ENCODE results near the gene COL28A1. TPM values are rescaled to one million over a fixed set of nuclear protein-coding genes. Genes with fewer than 3 reads are reported as not detected.

The COL28A1 gene
- total RNA-seq, 1 experiment from 2014 or later = 2.2 TPM

DNA sequence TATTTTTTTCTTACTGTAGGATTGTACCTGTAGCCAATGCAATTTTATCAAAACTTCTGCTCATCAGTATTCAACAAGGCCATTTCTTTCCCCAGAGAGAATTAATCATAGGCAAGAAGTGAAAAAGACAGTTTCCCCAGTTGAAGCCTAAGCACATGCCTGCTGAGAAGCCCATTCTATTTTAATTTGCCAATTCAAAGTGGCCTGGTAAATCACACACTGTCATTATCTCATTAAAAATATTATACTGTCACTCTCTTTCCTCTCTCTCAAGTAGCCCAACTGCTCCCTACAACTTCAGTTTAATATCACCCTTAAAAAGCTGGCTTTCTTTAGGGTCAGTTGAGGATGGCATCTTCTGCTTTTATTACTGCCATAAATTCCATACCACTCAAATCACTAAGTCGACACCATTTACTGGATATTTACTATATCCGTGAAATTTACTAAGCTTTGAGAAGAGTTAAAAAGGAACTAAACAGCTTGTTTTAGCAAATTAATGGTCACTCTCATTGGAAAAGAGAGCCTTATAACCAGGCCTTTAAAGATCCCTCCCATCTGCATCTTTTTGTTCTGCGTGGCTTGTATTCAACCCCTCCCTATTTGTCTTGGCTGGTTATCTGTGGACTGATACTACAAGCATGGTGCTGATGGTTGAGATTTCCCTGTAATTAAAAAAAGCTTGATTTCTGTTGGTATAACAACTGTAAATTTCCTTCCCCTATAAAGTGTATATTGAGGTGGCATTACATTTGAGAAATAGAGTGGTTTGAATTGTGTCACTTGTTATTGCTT lies 30.6 kb downstream of the COL28A1 start:
- Histone ChIP-seq H3K27me3 (ENCODE audit: insufficient read depth, low read depth) (no peaks in the 10 kb centered on the region), H3K36me3 (ENCODE audit: low read depth) (no peaks in the 10 kb centered on the region), H3K4me1 (replicated peaks; ENCODE audit: insufficient read depth) (no peaks in the 10 kb centered on the region), H4K20me1 (ENCODE audit: insufficient read depth) (no peaks in the 10 kb centered on the region), H3K9me2 (ENCODE audit: insufficient read depth) (no peaks in the 10 kb centered on the region; the same call in 1 of the 2 replicates), H2AFZ (no peak overlapping the region), H3F3A (ENCODE audit: insufficient read depth, low read depth) (no peaks in the 10 kb centered on the region), H3K79me2 (ENCODE audit: low read depth) (no peaks in the 10 kb centered on the region), H3K4me2 (no peak overlapping the region), H3K9me3 (ENCODE audit: insufficient read depth, low read depth) (peaks cover 6% of the 10 kb centered on the region; the same call in 1 of the 2 replicates), H3K4me3 (no peak overlapping the region), H3K27ac (no peak overlapping the region)
- BruUV-seq (replicated peaks) = no TSS peak
- DNase-seq = no peak
- intact Hi-C loops (cut with micrococcal nuclease; ENCODE audit: unreplicated experiment) = no loop called here
- ChIA-PET CTCF (interaction anchor here (0.5 kb wide), 1 partner anchor 932 kb away, joined by 5 read pairs; no protein-coding TSS in a partner anchor), POLR2A (ENCODE audit: unreplicated experiment) (interaction anchor here (0.6 kb wide), 1 partner anchor 13 kb away, joined by 6 read pairs; no protein-coding TSS in a partner anchor)
- TF ChIP-seq, protein P1, sequence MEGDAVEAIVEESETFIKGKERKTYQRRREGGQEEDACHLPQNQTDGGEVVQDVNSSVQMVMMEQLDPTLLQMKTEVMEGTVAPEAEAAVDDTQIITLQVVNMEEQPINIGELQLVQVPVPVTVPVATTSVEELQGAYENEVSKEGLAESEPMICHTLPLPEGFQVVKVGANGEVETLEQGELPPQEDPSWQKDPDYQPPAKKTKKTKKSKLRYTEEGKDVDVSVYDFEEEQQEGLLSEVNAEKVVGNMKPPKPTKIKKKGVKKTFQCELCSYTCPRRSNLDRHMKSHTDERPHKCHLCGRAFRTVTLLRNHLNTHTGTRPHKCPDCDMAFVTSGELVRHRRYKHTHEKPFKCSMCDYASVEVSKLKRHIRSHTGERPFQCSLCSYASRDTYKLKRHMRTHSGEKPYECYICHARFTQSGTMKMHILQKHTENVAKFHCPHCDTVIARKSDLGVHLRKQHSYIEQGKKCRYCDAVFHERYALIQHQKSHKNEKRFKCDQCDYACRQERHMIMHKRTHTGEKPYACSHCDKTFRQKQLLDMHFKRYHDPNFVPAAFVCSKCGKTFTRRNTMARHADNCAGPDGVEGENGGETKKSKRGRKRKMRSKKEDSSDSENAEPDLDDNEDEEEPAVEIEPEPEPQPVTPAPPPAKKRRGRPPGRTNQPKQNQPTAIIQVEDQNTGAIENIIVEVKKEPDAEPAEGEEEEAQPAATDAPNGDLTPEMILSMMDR (conservative IDR thresholded peaks at IDR 0.05) = no peak
- no peak for TF ChIP-seq EZH2 (IDR thresholded peaks at IDR 0.05; ENCODE audit: low read depth)

- ChIA-PET POLR2A (ENCODE audit: unreplicated experiment) (no interaction called here), CTCF (no interaction called here)
- no TSS peak for BruUV-seq (replicated peaks)
- Histone ChIP-seq H3K9me2 (ENCODE audit: insufficient read depth) (no peaks in the 10 kb centered on the region; the same call in 1 of the 2 replicates), H3F3A (ENCODE audit: insufficient read depth, low read depth) (no peaks in the 10 kb centered on the region), H3K36me3 (ENCODE audit: low read depth) (no peaks in the 10 kb centered on the region), H3K4me2 (no peak overlapping the region), H3K27ac (no peak overlapping the region), H3K9me3 (ENCODE audit: insufficient read depth, low read depth) (peaks cover 8% of the 10 kb centered on the region; the same call in 1 of the 2 replicates), H3K79me2 (ENCODE audit: low read depth) (no peaks in the 10 kb centered on the region), H2AFZ (no peak overlapping the region), H3K27me3 (ENCODE audit: insufficient read depth, low read depth) (no peaks in the 10 kb centered on the region), H4K20me1 (ENCODE audit: insufficient read depth) (no peaks in the 10 kb centered on the region), H3K4me1 (replicated peaks; ENCODE audit: insufficient read depth) (no peaks in the 10 kb centered on the region), H3K4me3 (no peak overlapping the region)
- intact Hi-C loops (cut with micrococcal nuclease; ENCODE audit: unreplicated experiment) = no loop called here
- no peak for DNase-seq
- TF ChIP-seq EZH2 (IDR thresholded peaks at IDR 0.05; ENCODE audit: low read depth) = no peak
- TF ChIP-seq, protein P1 (conservative IDR thresholded peaks at IDR 0.05) = no peak
Measured at GRCh38 chr7:7499892-7500291, 35.8 kb downstream of the COL28A1 start.

GRCh38 chr7:7498856-7499255 lies 36.8 kb downstream of the COL28A1 start:
- H2AFZ ChIP-seq = no peak overlapping the region
- TF ChIP-seq, protein P1 (conservative IDR thresholded peaks at IDR 0.05) = no peak
- DNase-seq = no peak
- H3K9me3 ChIP-seq (ENCODE audit: insufficient read depth, low read depth) = peaks cover 12% of the 10 kb centered on the region; the same call in 1 of the 2 replicates
- ChIA-PET POLR2A (ENCODE audit: unreplicated experiment) (no interaction called here), CTCF (no interaction called here)
- H3K36me3 ChIP-seq (ENCODE audit: low read depth) = no peaks in the 10 kb centered on the region
- H3F3A ChIP-seq (ENCODE audit: insufficient read depth, low read depth) = no peaks in the 10 kb centered on the region
- no peak overlapping the region for H3K27ac ChIP-seq
- no peaks in the 10 kb centered on the region; the same call in 1 of the 2 replicates for H3K9me2 ChIP-seq (ENCODE audit: insufficient read depth)
- BruUV-seq (replicated peaks) = no TSS peak
- intact Hi-C loops (cut with micrococcal nuclease; ENCODE audit: unreplicated experiment) = loop anchor here (1.0 kb wide), 1 partner anchor 43 kb away; no protein-coding TSS in a partner anchor
- 0 out of 2 replicates have a peak, but pooled peaks cover 3% of the 10 kb centered on the region for H3K4me1 ChIP-seq (replicated peaks; ENCODE audit: insufficient read depth)
- H4K20me1 ChIP-seq (ENCODE audit: insufficient read depth) = no peaks in the 10 kb centered on the region
- no peaks in the 10 kb centered on the region for H3K27me3 ChIP-seq (ENCODE audit: insufficient read depth, low read depth)
- no peak overlapping the region for H3K4me2 ChIP-seq
- H3K4me3 ChIP-seq = no peak overlapping the region
- no peaks in the 10 kb centered on the region for H3K79me2 ChIP-seq (ENCODE audit: low read depth)
